Fibroblast of lung (primary cell): ENCODE data around the gene ZNF511.
"Not testable (repeated sequence)": the region's sequence is repeated elsewhere in the genome, so short reads cannot be mapped to it uniquely, and the experiment has no call there.

Source experiments
- CTCF ChIP-seq, 2 donors: IDR thresholded peaks in 1 of 2; conservative IDR thresholded peaks in 1 of 2; 1 replicate in 1 of 2; 2 replicates in 1 of 2; pipeline ENCODE4 v1.5.1; 2011 to 2012; ENCODE audit warnings: low read length in 2 of 2, control low read depth in 1 of 2, inconsistent platforms in 1 of 2, low read depth in 1 of 2, mild to moderate bottlenecking in 1 of 2
- EZH2 ChIP-seq: IDR thresholded peaks from 2 replicates; pipeline ENCODE4 v1.5.1; 2012; ENCODE audit warnings: low read length, control low read depth, mild to moderate bottlenecking; ENCODE audit errors: missing control alignments

GRCh38 chr10:133322064-133322709, 13.5 kb downstream of the ZNF511 start:
- TF ChIP-seq EZH2; CTCF (conservative IDR thresholded peaks at IDR 0.05 in 1 of 2, IDR thresholded peaks at IDR 0.05 in 1 of 2; ENCODE audit: low read depth in 1 of 2, low read length in 2 of 2): not testable (repeated sequence)
